IMR-90 (cell line): ENCODE results near the gene XDH. TPM values are rescaled to one million over a fixed set of nuclear protein-coding genes. Genes with fewer than 3 reads are reported as not detected.
A peak's percentile ranks its signal among the peaks of the same experiment; 100 is the strongest.

ENCODE experiments used
- ATAC-seq: fragments of 200-7000 bp; cut with Tn5 transposase; 2 replicates; pipeline ENCODE4 v1.9.1; 2020; ENCODE audit warnings: low read depth, mild to moderate bottlenecking, moderate library complexity
- BruUV-seq: library from RNA; stranded (reverse); fragments of 400-500 nt; replicated peaks from 2 replicates; lab custom pipeline; 2021; lab: Mats Ljungman, UMichigan
- CTCF ChIA-PET: fragments of 300-600 bp; formaldehyde crosslinking; extraction: SDS; loops from one replicate; lab custom pipeline; 2021; ENCODE audit warnings: antibody characterized with exemption; lab: Yijun Ruan, JAX
- POLR2A ChIA-PET: fragments of 300-600 bp; sonication (Branson Sonifier 250); formaldehyde crosslinking; loops from one replicate; lab custom pipeline; 2022; ENCODE audit warnings: antibody characterized with exemption; ENCODE audit not compliant: unreplicated experiment; lab: Charles Lee
- DNase-seq: peaks from one replicate; pipeline ENCODE4 v3.0.0; 2013
- H2AFZ ChIP-seq: replicated peaks from 2 replicates; pipeline ENCODE3; 2013; ENCODE audit warnings: low read length, mild to moderate bottlenecking; ENCODE audit not compliant: poor library complexity
- H2AK5ac ChIP-seq: 2 replicates; pipeline ENCODE4 v1.6.1; 2013; ENCODE audit warnings: low read depth, low read length, inconsistent platforms
- H2AK9ac ChIP-seq: replicated peaks from 2 replicates; pipeline ENCODE3; 2013; ENCODE audit warnings: mild to moderate bottlenecking, low read depth, low read length, moderate library complexity; ENCODE audit not compliant: poor library complexity
- H2BK120ac ChIP-seq: 2 replicates; pipeline ENCODE4 v1.6.1; 2013; ENCODE audit warnings: low read depth, low read length, inconsistent platforms
- H2BK15ac ChIP-seq: 3 replicates; pipeline ENCODE4 v1.6.1; 2013; ENCODE audit warnings: low read depth, low read length, inconsistent platforms
- H2BK20ac ChIP-seq: 2 replicates; pipeline ENCODE4 v1.6.1; 2013; ENCODE audit warnings: low read depth, mild to moderate bottlenecking, inconsistent platforms, low read length, moderate library complexity
- H2BK5ac ChIP-seq: 2 replicates; pipeline ENCODE4 v1.6.1; 2013; ENCODE audit warnings: mild to moderate bottlenecking, low read depth, low read length, inconsistent platforms; ENCODE audit not compliant: poor library complexity, severe bottlenecking
- H3K14ac ChIP-seq: replicated peaks from 2 replicates; pipeline ENCODE4 v1.6.1; 2013; ENCODE audit warnings: low read depth, low read length, inconsistent platforms
- H3K18ac ChIP-seq: 2 replicates; pipeline ENCODE4 v1.6.1; 2013; ENCODE audit warnings: low read depth, low read length, control low read depth
- H3K23ac ChIP-seq: 2 replicates; pipeline ENCODE4 v1.6.1; 2013; ENCODE audit warnings: low read depth, low read length, inconsistent platforms
- H3K27ac ChIP-seq: 2 replicates; pipeline ENCODE4 v1.5.1; 2013; ENCODE audit warnings: mild to moderate bottlenecking, control low read depth, low read length; ENCODE audit not compliant: insufficient read depth
- H3K27me3 ChIP-seq: 2 replicates; pipeline ENCODE4 v1.6.1; 2013; ENCODE audit warnings: low read length; ENCODE audit not compliant: control insufficient read depth, insufficient read depth
- H3K36me3 ChIP-seq: 2 replicates; pipeline ENCODE4 v1.6.1; 2013; ENCODE audit warnings: low read length, mixed read lengths; ENCODE audit not compliant: control insufficient read depth, insufficient read depth
- H3K4ac ChIP-seq: 2 replicates; pipeline ENCODE4 v1.6.1; 2013; ENCODE audit warnings: low read depth, low read length, inconsistent platforms
- H3K4me1 ChIP-seq: 2 replicates; pipeline ENCODE4 v1.6.1; 2013; ENCODE audit warnings: low read length, mixed read lengths; ENCODE audit not compliant: control insufficient read depth, insufficient read depth
- H3K4me2 ChIP-seq: 2 replicates; pipeline ENCODE4 v1.6.1; 2013; ENCODE audit warnings: low read depth, mild to moderate bottlenecking, control low read depth, low read length, moderate library complexity
- H3K4me3 ChIP-seq: 2 replicates; pipeline ENCODE4 v1.5.1; 2013; ENCODE audit warnings: low read depth, mild to moderate bottlenecking, control low read depth, low read length, moderate library complexity; ENCODE audit not compliant: insufficient read depth
- H3K56ac ChIP-seq: 2 replicates; pipeline ENCODE4 v1.6.1; 2013; ENCODE audit warnings: low read length, inconsistent platforms; ENCODE audit not compliant: insufficient read depth; ENCODE audit errors: extremely low read depth
- H3K79me1 ChIP-seq, 2 experiments: 2 replicates each; pipeline ENCODE4 v1.6.1; 2013; ENCODE audit warnings: low read length in 2 of 2, inconsistent platforms in 1 of 2, low read depth in 1 of 2
- H3K9ac ChIP-seq: 2 replicates; pipeline ENCODE4 v1.6.1; 2013; ENCODE audit warnings: low read depth, low read length, control low read depth
- H3K9me1 ChIP-seq: 2 replicates; pipeline ENCODE4 v1.6.1; 2013; ENCODE audit warnings: low read length, inconsistent platforms; ENCODE audit not compliant: insufficient read depth
- H3K9me3 ChIP-seq: 2 replicates; pipeline ENCODE4 v1.6.1; 2013; ENCODE audit warnings: low read length; ENCODE audit not compliant: control insufficient read depth, insufficient read depth
- H4K20me1 ChIP-seq: 2 replicates; pipeline ENCODE4 v1.6.1; 2013; ENCODE audit warnings: low read length, inconsistent platforms; ENCODE audit not compliant: insufficient read depth
- H4K5ac ChIP-seq: 2 replicates; pipeline ENCODE4 v1.6.1; 2013; ENCODE audit warnings: mild to moderate bottlenecking, low read depth, low read length, control low read depth
- H4K8ac ChIP-seq, 2 experiments: 2 replicates each; pipeline ENCODE4 v1.6.1; 2013; ENCODE audit warnings: low read depth in 2 of 2, low read length in 2 of 2, control low read depth in 1 of 2, inconsistent platforms in 1 of 2
- H4K91ac ChIP-seq: 2 replicates; pipeline ENCODE4 v1.6.1; 2013; ENCODE audit warnings: low read depth, low read length, inconsistent platforms; ENCODE audit not compliant: insufficient read depth
- CTCF ChIP-seq: conservative IDR thresholded peaks from 2 replicates; pipeline ENCODE4 v1.5.1; 2012; ENCODE audit warnings: mild to moderate bottlenecking, low read depth, low read length, improper control_type of control experiment
- MAFK ChIP-seq: IDR thresholded peaks from 2 replicates; pipeline ENCODE4 v1.6.1; 2012; ENCODE audit warnings: low read depth, low read length, improper control_type of control experiment
- MAZ ChIP-seq: IDR thresholded peaks from 2 replicates; pipeline ENCODE4 v1.6.1; 2012; ENCODE audit warnings: low read depth, mild to moderate bottlenecking, low read length, improper control_type of control experiment, moderate library complexity, borderline replicate concordance
- RFX5 ChIP-seq: IDR thresholded peaks from 2 replicates; pipeline ENCODE4 v1.8.0; 2012; ENCODE audit warnings: low read depth, mild to moderate bottlenecking, low read length, moderate library complexity
- SMC3 ChIP-seq: fragments of 150-350 bp; IDR thresholded peaks from 2 replicates; pipeline ENCODE4 v1.6.1; 2016; ENCODE audit warnings: low read depth, mild to moderate bottlenecking, antibody characterized with exemption, low read length, moderate library complexity
- WGBS, 2 experiments: methylation state at CpG; one replicate each; pipeline versions ENCODE4 v1.1.5 to v1.1.7; 2013; ENCODE audit warnings: missing lambda C conversion rate in 2 of 2; ENCODE audit not compliant: insufficient read length in 1 of 2; ENCODE audit errors: extremely low coverage in 2 of 2; 5-methylcytosine and 5-hydroxymethylcytosine counted together
- dilution Hi-C: fragments of 300-500 bp; cut with HindIII; formaldehyde crosslinking; loops from one replicate; pipeline ENCODE4 v1.14.3; 2018; ENCODE audit warnings: low sequenced_read_pairs; ENCODE audit not compliant: unreplicated experiment
- in situ Hi-C: fragments of 300-500 bp; cut with MboI; formaldehyde crosslinking; loops from 3 replicates; pipeline ENCODE4 v1.14.3; 2019; ENCODE audit warnings: low sequenced_read_pairs, inconsistent platforms, mixed read lengths
- intact Hi-C: fragments of 100-400 bp; cut with micrococcal nuclease; formaldehyde crosslinking; loops from 2 replicates; pipeline ENCODE4 v1.10.0; 2022
- polyA plus RNA-seq, 3 experiments: library from polyadenylated mRNA; depleted of rRNA; stranded (reverse); fragments of >200 nt; gene quantifications; 2 replicates each; pipeline ENCODE4 v1.2.3, GENCODE V29; 2012; ENCODE audit warnings: low replicate concordance in 1 of 3
- total RNA-seq: library from RNA; depleted of rRNA; stranded (reverse); fragments of >200 nt; gene quantifications from 2 replicates; pipeline ENCODE4 v1.2.3, GENCODE V29; 2012
- TF ChIP-seq, protein P1 (sequence below): fragments of 150-350 bp; IDR thresholded peaks from 2 replicates; pipeline ENCODE4 v1.6.1; 2017; ENCODE audit warnings: mild to moderate bottlenecking, antibody characterized with exemption, low read length, low read depth
- TF ChIP-seq, protein P2 (sequence below): fragments of 150-350 bp; IDR thresholded peaks from 2 replicates; pipeline ENCODE4 v1.6.1; 2016; ENCODE audit warnings: low read depth, mild to moderate bottlenecking, low read length, moderate library complexity, borderline replicate concordance

XDH gene
- total and polyA plus RNA-seq, 2 of the 4 experiments (the other 2 are of a cell fraction), result 0.46 to 1.1 TPM

GRCh38 chr2:31319406-31320175, 95.0 kb downstream of the XDH start:
- ChIA-PET CTCF (interaction anchor here (0.6 to 1.9 kb wide), 4 partner anchors 13 to 83 kb away, joined by 3 to 9 read pairs (median 4); no protein-coding TSS in a partner anchor), POLR2A (interaction anchor here (0.8 kb wide), 1 partner anchor 45 kb away, joined by 7 read pairs; no protein-coding TSS in a partner anchor)
- intact Hi-C loops, result loop anchor here (1.0 to 2.0 kb wide), 2 partner anchors 31 to 45 kb away; no protein-coding TSS in a partner anchor
- Histone ChIP-seq H2BK120ac (peak overlapping the region; percentile 91), H3K36me3 (no peaks in the 10 kb centered on the region), H2AFZ (peak overlapping the region; percentile 60), H4K20me1 (no peaks in the 10 kb centered on the region), H3K4me2 (peak overlapping the region; percentile 1; the same call in 1 of the 2 replicates), H4K8ac (peak overlapping the region in 1 of 2 experiments; percentile 89; a peak in 1 of 4 replicates), H3K9me3 (no peaks in the 10 kb centered on the region), H2BK5ac (peak overlapping the region; percentile 80), H3K56ac (0 out of 2 replicates have a peak overlapping the region, but pooled peaks have one; percentile 43), H3K4me1 (peaks cover 19% of the 10 kb centered on the region), H3K9me1 (peaks cover 8% of the 10 kb centered on the region; the same call in 1 of the 2 replicates), H3K27ac (peak overlapping the region; percentile 80), H4K91ac (peak overlapping the region; percentile 26; the same call in 1 of the 2 replicates), H3K4ac (peak overlapping the region; percentile 85), H2BK15ac (peak overlapping the region; percentile 5; the same call in 2 of the 3 replicates), H4K5ac (peak overlapping the region; percentile 14), H3K79me1 (no peaks in the 10 kb centered on the region), H2AK5ac (peak overlapping the region; percentile 72), H3K14ac (peak overlapping the region; percentile 83), H3K9ac (no peak overlapping the region), H3K4me3 (no peak overlapping the region), H2AK9ac (peak overlapping the region; percentile 73), H2BK20ac (peak overlapping the region; percentile 78), H3K27me3 (no peaks in the 10 kb centered on the region), H3K23ac (peak overlapping the region; percentile 86; the same call in 1 of the 2 replicates), H3K18ac (peak overlapping the region; percentile 53)
- peak; percentile 68 for ATAC-seq
- DNase-seq, result peak; percentile 85
- TF ChIP-seq SMC3 (no peak), MAFK (no peak), RFX5 (no peak), MAZ (no peak), CTCF (no peak)
- TF ChIP-seq, protein P1, sequence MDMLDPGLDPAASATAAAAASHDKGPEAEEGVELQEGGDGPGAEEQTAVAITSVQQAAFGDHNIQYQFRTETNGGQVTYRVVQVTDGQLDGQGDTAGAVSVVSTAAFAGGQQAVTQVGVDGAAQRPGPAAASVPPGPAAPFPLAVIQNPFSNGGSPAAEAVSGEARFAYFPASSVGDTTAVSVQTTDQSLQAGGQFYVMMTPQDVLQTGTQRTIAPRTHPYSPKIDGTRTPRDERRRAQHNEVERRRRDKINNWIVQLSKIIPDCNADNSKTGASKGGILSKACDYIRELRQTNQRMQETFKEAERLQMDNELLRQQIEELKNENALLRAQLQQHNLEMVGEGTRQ, result no peak
- TF ChIP-seq, protein P2, sequence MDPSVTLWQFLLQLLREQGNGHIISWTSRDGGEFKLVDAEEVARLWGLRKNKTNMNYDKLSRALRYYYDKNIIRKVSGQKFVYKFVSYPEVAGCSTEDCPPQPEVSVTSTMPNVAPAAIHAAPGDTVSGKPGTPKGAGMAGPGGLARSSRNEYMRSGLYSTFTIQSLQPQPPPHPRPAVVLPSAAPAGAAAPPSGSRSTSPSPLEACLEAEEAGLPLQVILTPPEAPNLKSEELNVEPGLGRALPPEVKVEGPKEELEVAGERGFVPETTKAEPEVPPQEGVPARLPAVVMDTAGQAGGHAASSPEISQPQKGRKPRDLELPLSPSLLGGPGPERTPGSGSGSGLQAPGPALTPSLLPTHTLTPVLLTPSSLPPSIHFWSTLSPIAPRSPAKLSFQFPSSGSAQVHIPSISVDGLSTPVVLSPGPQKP, result no peak
- dilution Hi-C loops, result no loop called here
- no CpG with 5 or more reads among the region's 6 CpGs for WGBS, 2 experiments
- BruUV-seq, result no TSS peak
- in situ Hi-C loops, result no loop called here
